ENCODE measurements around the gene SDK1. TPM values are rescaled to one million over a fixed set of nuclear protein-coding genes. Genes with fewer than 3 reads are reported as not detected.

The SDK1 gene
- total and polyA plus RNA-seq, 2 experiments from 2014 or later, result 2.1 to 10.0 TPM

- TF ChIP-seq ZNF462 (CRISPR knock-in tag; IDR thresholded peaks at IDR 0.05) (no peak), ZNF331 (CRISPR knock-in tag; IDR thresholded peaks at IDR 0.05; ENCODE audit: low read depth) (no peak), REST (IDR thresholded peaks at IDR 0.05; ENCODE audit: unreplicated experiment) (no peak), CREB1 (CRISPR knock-in tag; IDR thresholded peaks at IDR 0.05; ENCODE audit: low read depth) (no peak), POLR2AphosphoS5 (IDR thresholded peaks at IDR 0.05; ENCODE audit: low read depth) (no peak)
Observed at GRCh38 chr7:3504384-3504783, 203.3 kb downstream of the SDK1 start (continued).

All from GM23338 (cell line).